ENCODE results near the gene ATP5ME.
"Not testable (repeated sequence)": the region's sequence is repeated elsewhere in the genome, so short reads cannot be mapped to it uniquely, and the experiment has no call there.

ATP5ME gene

GRCh38 chr4:653831-654502 lies 20.1 kb downstream of the ATP5ME start:
- no peak for DNase-seq

- no peak for DNase-seq
Observed at GRCh38 chr4:653080-653821, 20.8 kb downstream of the ATP5ME start.

GRCh38 chr4:651884-652642 lies 22.0 kb downstream of the ATP5ME start:
- no peak for DNase-seq

GRCh38 chr4:650951-651883 lies 22.9 kb downstream of the ATP5ME start:
- no peak for DNase-seq

GRCh38 chr4:650461-650860 lies 23.6 kb downstream of the ATP5ME start:
- DNase-seq: no peak

- DNase-seq: no peak
Observed at GRCh38 chr4:649751-650310, 24.2 kb downstream of the ATP5ME start.

- no peak for DNase-seq
Observed at GRCh38 chr4:649293-649625, 24.8 kb downstream of the ATP5ME start.

GRCh38 chr4:648579-649292 lies 25.3 kb downstream of the ATP5ME start:
- no peak for DNase-seq

GRCh38 chr4:647481-647880 lies 26.6 kb downstream of the ATP5ME start:
- no peak for DNase-seq

GRCh38 chr4:646460-646859 lies 27.6 kb downstream of the ATP5ME start:
- peak; percentile 15 for DNase-seq

- DNase-seq: not testable (repeated sequence)
Observed at GRCh38 chr4:642366-642765, 31.7 kb downstream of the ATP5ME start.

- no peak for DNase-seq
Observed at GRCh38 chr4:637536-638280, 36.4 kb downstream of the ATP5ME start.

- no peak for DNase-seq
Observed at GRCh38 chr4:636628-637159, 37.4 kb downstream of the ATP5ME start.

- DNase-seq: no peak
Observed at GRCh38 chr4:635851-636627, 38.0 kb downstream of the ATP5ME start.

- DNase-seq: not testable (repeated sequence)
Observed at GRCh38 chr4:635066-635835, 38.8 kb downstream of the ATP5ME start.

- no peak for DNase-seq
Observed at GRCh38 chr4:634599-634985, 39.5 kb downstream of the ATP5ME start.

- no peak for DNase-seq
Observed at GRCh38 chr4:633976-634598, 40.0 kb downstream of the ATP5ME start.

- DNase-seq: no peak
Observed at GRCh38 chr4:633406-633805, 40.7 kb downstream of the ATP5ME start.

- no peak for DNase-seq
Observed at GRCh38 chr4:632926-633325, 41.1 kb downstream of the ATP5ME start.
